Brain microvascular endothelial cell (primary cell): ENCODE measurements around the gene USH1G.

Experiments
- DNase-seq: peaks from one replicate; pipeline ENCODE4 v3.0.0-alpha.2; 2020
- H3K27ac ChIP-seq: fragments of 250-450 bp; sonication (Bioruptor Pico); 2 replicates; pipeline ENCODE4 v1.5.1; 2020; ENCODE audit warnings: mild to moderate bottlenecking, moderate library complexity
- H3K27me3 ChIP-seq: fragments of 250-450 bp; sonication (Bioruptor Pico); replicated peaks from 2 replicates; pipeline ENCODE4 v1.5.1; 2020; ENCODE audit warnings: mild to moderate bottlenecking
- H3K36me3 ChIP-seq: fragments of 250-450 bp; sonication (Bioruptor Pico); replicated peaks from 2 replicates; pipeline ENCODE4 v1.5.1; 2020; ENCODE audit warnings: mild to moderate bottlenecking
- H3K4me3 ChIP-seq: 2 replicates; pipeline ENCODE4 v1.5.1; 2011; ENCODE audit warnings: low read depth, mild to moderate bottlenecking, control low read depth, low read length, moderate library complexity
- CTCF ChIP-seq: IDR thresholded peaks from 2 replicates; pipeline ENCODE4 v1.5.1; 2011; ENCODE audit warnings: low read depth, mild to moderate bottlenecking, moderate library complexity, low read length, control low read depth, inconsistent platforms; ENCODE audit errors: missing control alignments
- in situ Hi-C: cut with HindIII; loops from 2 replicates; pipeline ENCODE4 v1.10.0; 2017; ENCODE audit warnings: low sequenced_read_pairs, low pct_ligation_motif_present

USH1G gene

GRCh38 chr17:74945543-74945942 lies 22.5 kb upstream of the USH1G start:
- peaks cover 15% of the 10 kb centered on the region for H3K27me3 ChIP-seq
- no peak overlapping the region for H3K4me3 ChIP-seq
- no peaks in the 10 kb centered on the region for H3K36me3 ChIP-seq
- no peak overlapping the region for H3K27ac ChIP-seq
- DNase-seq, result no peak
- in situ Hi-C loops, result no loop called here
- TF ChIP-seq CTCF, result no peak

GRCh38 chr17:74943808-74944522 lies 20.9 kb upstream of the USH1G start:
- no peak for TF ChIP-seq CTCF
- H3K27ac ChIP-seq, result no peak overlapping the region
- in situ Hi-C loops, result no loop called here
- peaks cover 17% of the 10 kb centered on the region for H3K27me3 ChIP-seq
- no peak overlapping the region for H3K4me3 ChIP-seq
- no peaks in the 10 kb centered on the region for H3K36me3 ChIP-seq
- no peak for DNase-seq

DNA sequence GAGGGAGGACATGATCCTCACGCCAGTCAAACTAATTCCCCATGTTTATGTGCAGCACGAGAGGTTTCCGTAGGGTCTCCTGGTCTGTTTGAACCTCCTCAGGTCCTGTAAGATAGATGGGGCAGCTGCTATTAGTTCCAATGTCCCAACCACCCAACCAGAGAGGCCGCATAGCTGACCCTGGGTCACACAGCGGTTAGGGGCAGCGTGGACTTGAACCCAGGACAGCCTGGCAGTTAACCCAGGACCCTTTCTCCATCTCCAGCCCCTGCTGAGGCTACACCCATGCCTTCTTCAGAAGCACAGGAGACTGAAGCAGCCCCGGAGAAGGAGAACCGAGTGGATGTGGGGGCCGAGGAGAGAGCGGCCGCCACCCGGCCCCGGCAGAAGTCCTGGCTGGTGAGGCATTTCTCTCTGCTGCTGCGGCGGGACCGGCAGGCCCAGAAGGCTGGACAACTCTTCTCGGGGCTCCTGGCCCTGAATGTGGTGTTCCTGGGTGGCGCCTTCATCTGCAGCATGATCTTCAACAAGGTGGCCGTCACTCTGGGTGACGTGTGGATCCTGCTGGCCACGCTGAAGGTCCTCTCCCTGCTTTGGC lies 18.2 kb upstream of the USH1G start:
- H3K27me3 ChIP-seq, result peaks cover 32% of the 10 kb centered on the region
- in situ Hi-C loops, result no loop called here
- DNase-seq, result no peak

GRCh38 chr17:74939534-74939933 lies 16.5 kb upstream of the USH1G start:
- peaks cover 42% of the 10 kb centered on the region for H3K27me3 ChIP-seq

More for the DNA sequence above, 18.2 kb upstream of the USH1G start:
- TF ChIP-seq CTCF, result no peak
- no peak overlapping the region for H3K27ac ChIP-seq
- no peak overlapping the region for H3K4me3 ChIP-seq
- H3K36me3 ChIP-seq, result no peaks in the 10 kb centered on the region

GRCh38 chr17:74938194-74938950 lies 15.3 kb upstream of the USH1G start:
- H3K27me3 ChIP-seq, result peaks cover 39% of the 10 kb centered on the region
- no peak for TF ChIP-seq CTCF
- in situ Hi-C loops, result no loop called here

More at GRCh38 chr17:74939534-74939933, 16.5 kb upstream of the USH1G start:
- Histone ChIP-seq H3K27ac (no peak overlapping the region), H3K4me3 (no peak overlapping the region), H3K36me3 (no peaks in the 10 kb centered on the region)
- no peak for DNase-seq
- TF ChIP-seq CTCF, result no peak
- in situ Hi-C loops, result no loop called here

More at GRCh38 chr17:74938194-74938950, 15.3 kb upstream of the USH1G start:
- Histone ChIP-seq H3K4me3 (no peak overlapping the region), H3K36me3 (no peaks in the 10 kb centered on the region), H3K27ac (no peak overlapping the region)
- no peak for DNase-seq
